Stimulated activated CD8-positive, alpha-beta memory T cell treated with anti-CD3 and anti-CD28 coated beads, Interleukin-2, amount 100 ng/mL, for 48 hours (primary cell): ENCODE results near the gene LGALS9B.
"Not testable (repeated sequence)": the region's sequence is repeated elsewhere in the genome, so short reads cannot be mapped to it uniquely, and the experiment has no call there.

Source experiments
- DNase-seq, 2 donors: peaks; one replicate each; pipeline ENCODE4 v3.0.0-alpha.2; 2020; ENCODE audit warnings: low read depth in 2 of 2

The LGALS9B gene

DNA sequence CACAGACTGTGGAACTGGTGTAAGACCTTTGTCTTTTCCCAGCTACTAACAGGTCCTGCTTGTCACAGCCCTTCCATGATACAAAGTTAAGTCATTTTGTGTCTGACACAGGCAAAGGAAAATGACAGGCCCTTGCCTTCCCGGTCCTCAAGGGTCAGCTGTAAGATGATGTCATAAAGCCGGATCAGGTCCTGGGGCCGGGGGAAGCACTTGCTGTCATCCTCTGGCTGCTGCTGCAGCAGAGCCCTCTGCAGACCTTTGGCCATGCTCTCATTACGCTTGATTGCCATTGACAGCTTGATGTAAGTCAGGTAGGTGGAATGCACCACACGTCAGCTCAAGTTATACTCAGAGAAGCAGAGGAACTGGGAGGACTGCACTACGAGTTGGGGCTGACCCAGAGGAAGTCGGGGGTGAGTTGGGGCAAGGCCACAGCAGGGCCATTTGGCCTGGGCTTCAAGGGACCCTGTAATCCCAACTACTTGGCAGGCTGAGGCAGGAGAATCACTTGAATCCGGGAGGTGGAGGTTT is 50.9 kb downstream of the LGALS9B start:
- not testable (repeated sequence) for DNase-seq

DNA sequence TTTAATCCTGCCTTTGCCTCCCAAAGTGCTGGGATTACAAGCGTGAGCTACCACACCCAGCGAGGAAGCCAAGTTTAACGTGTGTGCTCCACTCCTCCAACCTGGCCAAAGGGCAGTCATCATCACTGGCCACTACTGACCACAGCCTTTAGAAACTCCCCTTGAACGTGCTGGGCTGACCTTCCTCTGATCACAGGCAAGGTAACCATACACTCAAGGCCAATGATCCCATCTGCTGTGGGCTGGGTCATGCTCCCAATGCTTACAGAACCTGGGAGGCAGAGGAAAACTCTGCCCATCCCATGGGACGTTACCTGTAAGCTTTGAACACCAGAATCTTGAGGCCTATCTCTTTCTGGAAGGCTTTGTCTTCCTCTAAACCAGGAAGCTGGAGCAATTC is 51.9 kb downstream of the LGALS9B start:
- DNase-seq, result not testable (repeated sequence)

DNA sequence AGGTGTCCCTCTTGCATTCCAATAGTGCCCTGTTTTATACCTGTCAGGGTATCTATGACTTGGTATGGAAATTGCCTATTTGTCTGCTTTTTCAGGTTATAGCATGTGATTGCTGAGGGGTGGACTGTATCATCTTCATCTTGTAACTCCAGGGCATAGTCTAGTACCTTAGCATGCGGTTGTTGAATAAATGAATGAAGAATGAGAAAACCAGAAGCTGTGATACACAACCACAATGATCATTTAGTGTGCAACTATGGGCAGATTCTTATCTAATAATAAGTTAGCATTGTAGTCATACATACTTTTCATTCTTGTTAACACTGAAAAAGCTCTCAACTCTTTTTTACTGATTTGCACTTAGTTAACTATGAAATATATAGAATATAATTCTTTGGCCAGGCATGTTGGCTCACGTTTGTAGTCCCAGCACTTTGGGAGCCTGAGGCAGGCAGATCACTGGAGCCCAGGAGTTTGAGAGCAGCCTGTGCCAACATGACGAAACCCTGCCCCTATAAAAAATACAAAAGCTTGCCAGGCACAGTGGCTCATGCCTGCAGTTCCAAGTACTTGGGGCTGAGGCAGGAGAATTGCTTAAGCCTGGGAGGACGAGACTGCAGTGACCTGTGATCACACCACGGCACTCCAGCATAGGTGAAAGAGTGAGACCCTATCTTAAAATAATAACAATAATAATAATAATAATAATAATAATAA is 65.9 kb downstream of the LGALS9B start:
- DNase-seq, result not testable (repeated sequence)

DNA sequence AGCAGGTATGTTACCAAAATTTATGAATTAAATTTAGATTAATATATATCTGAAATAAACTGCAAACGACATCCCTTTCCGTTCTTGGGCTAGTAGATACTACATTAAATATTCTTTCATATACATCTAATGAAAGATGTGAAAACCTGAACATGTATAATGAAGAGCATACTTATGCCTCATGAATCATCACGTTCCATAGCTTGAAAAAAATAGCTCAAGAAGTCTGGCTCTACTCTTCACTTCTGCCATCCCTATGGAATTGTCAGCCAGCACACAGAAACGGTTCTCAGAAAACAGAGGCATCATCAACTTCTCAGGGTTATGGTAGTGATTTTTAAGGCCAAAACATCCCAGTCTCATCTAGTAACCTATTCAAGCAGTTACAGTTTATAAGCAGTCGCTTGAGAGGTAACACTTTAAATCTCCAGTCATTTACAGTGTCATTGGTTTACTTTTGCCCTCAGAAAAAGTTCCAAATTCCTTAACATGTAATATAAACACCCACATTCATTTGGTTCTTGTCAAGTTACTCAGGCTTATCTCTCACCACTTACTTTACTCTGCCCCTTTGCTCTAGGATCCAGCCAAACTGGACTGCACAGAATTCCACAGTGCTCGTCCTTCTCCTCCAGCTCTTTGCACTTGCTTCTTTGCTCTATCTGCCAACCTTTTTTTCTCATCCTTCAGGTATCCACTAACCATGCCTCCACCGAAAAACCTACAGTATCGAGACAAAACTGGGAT is 66.6 kb downstream of the LGALS9B start:
- DNase-seq, result not testable (repeated sequence)
